ENCODE measurements around the gene ACLY.

ACLY gene

GRCh38 chr17:41821776-41822175 is 97.0 kb downstream of the ACLY start:
- Histone ChIP-seq H3K4me1 (ENCODE audit: control insufficient read depth in 1 of 2, insufficient read depth in 1 of 2, low read depth in 1 of 2, low read length in 1 of 2) (no peaks in the 10 kb centered on the region), H3K4me3 (ENCODE audit: low read depth in 1 of 2, low read length in 1 of 2) (no peak overlapping the region), H3K27me3 (no peaks in the 10 kb centered on the region), H3K9me3 (no peaks in the 10 kb centered on the region), H3K27ac (no peak overlapping the region), H3K36me3 (no peaks in the 10 kb centered on the region)
- no peak for TF ChIP-seq CTCF (IDR thresholded peaks at IDR 0.05)

DNA sequence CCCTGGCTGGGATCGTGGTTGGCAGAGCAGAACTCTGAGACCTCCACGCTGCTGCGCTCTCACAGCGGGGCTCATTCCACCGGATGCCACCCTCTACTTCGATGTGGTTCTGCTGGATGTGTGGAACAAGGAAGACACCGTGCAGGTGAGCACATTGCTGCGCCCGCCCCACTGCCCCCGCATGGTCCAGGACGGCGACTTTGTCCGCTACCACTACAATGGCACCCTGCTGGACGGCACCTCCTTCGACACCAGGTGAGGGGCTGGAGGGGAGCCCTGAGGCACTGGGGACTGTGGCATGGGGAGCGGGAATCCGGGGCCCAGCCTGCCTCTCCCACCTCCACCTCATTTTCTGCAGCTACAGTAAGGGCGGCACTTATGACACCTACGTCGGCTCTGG is 100.7 kb downstream of the ACLY start:
- TF ChIP-seq CTCF (IDR thresholded peaks at IDR 0.05), result no peak
- H3K4me1 ChIP-seq (ENCODE audit: control insufficient read depth in 1 of 2, insufficient read depth in 1 of 2, low read depth in 1 of 2, low read length in 1 of 2), result no peaks in the 10 kb centered on the region
- H3K9me3 ChIP-seq, result no peaks in the 10 kb centered on the region
- H3K4me3 ChIP-seq (ENCODE audit: low read depth in 1 of 2, low read length in 1 of 2), result no peak overlapping the region
- no peak overlapping the region for H3K27ac ChIP-seq
- peaks cover 22% of the 10 kb centered on the region for H3K27me3 ChIP-seq
- no peaks in the 10 kb centered on the region for H3K36me3 ChIP-seq
